Neuron (in vitro differentiated cells): Measurements from ENCODE around the gene SEPTIN1.

Source experiments
- H2AFZ ChIP-seq: one replicate; pipeline ENCODE4 v1.6.1; 2013; ENCODE audit warnings: low read depth, mild to moderate bottlenecking, inconsistent platforms, low read length, moderate library complexity
- H3K27me3 ChIP-seq: one replicate; pipeline ENCODE4 v1.6.1; 2013; ENCODE audit warnings: low read length; ENCODE audit not compliant: insufficient read depth
- H3K36me3 ChIP-seq: one replicate; pipeline ENCODE4 v1.6.1; 2013; ENCODE audit warnings: low read length; ENCODE audit not compliant: insufficient read depth
- H3K4me1 ChIP-seq: one replicate; pipeline ENCODE4 v1.6.1; 2013; ENCODE audit warnings: low read length; ENCODE audit not compliant: insufficient read depth
- H3K4me3 ChIP-seq: 2 replicates; pipeline ENCODE4 v1.5.1; 2013; ENCODE audit warnings: mild to moderate bottlenecking, low read length, moderate library complexity
- H3K9me3 ChIP-seq: one replicate; pipeline ENCODE4 v1.6.1; 2013; ENCODE audit warnings: low read length

SEPTIN1 gene

GRCh38 chr16:30355144-30355953 lies 27.0 kb downstream of the SEPTIN1 start, which contains the start of gene CD2BP2:
TSS of gene CD2BP2 (minus strand) at chr16:30355308. CDS start at chr16:30354681, 627 bp downstream.
- Histone ChIP-seq H3K9me3 (no peaks in the 10 kb centered on the region), H3K36me3 (peaks cover 62% of the 10 kb centered on the region), H2AFZ (peak within 1 kb of the TSS; percentile 64), H3K27me3 (no peaks in the 10 kb centered on the region), H3K4me3 (peak within 1 kb of the TSS; percentile 82), H3K4me1 (peaks cover 19% of the 10 kb centered on the region)

GRCh38 chr16:30354423-30355143 lies 27.8 kb downstream of the SEPTIN1 start:
- peaks cover 62% of the 10 kb centered on the region for H3K36me3 ChIP-seq
- H3K4me1 ChIP-seq = peaks cover 19% of the 10 kb centered on the region

GRCh38 chr16:30353438-30354129 lies 28.8 kb downstream of the SEPTIN1 start:
- Histone ChIP-seq H3K27me3 (no peaks in the 10 kb centered on the region), H2AFZ (no peak overlapping the region), H3K4me1 (peaks cover 19% of the 10 kb centered on the region), H3K4me3 (peak overlapping the region; percentile 82), H3K9me3 (no peaks in the 10 kb centered on the region), H3K36me3 (peaks cover 55% of the 10 kb centered on the region)

More at GRCh38 chr16:30354423-30355143, 27.8 kb downstream of the SEPTIN1 start:
- H3K9me3 ChIP-seq = no peaks in the 10 kb centered on the region
- H3K4me3 ChIP-seq = peak overlapping the region; percentile 82
- H2AFZ ChIP-seq = peak overlapping the region; percentile 58
- no peaks in the 10 kb centered on the region for H3K27me3 ChIP-seq

- H3K4me1 ChIP-seq = peaks cover 19% of the 10 kb centered on the region
Observed at GRCh38 chr16:30352488-30353401, 29.6 kb downstream of the SEPTIN1 start.

GRCh38 chr16:30351586-30352419 lies 30.6 kb downstream of the SEPTIN1 start:
- H3K9me3 ChIP-seq = no peaks in the 10 kb centered on the region
- H3K4me3 ChIP-seq = no peak overlapping the region
- peaks cover 41% of the 10 kb centered on the region for H3K36me3 ChIP-seq
- H3K27me3 ChIP-seq = no peaks in the 10 kb centered on the region
- H3K4me1 ChIP-seq = peaks cover 19% of the 10 kb centered on the region
- no peak overlapping the region for H2AFZ ChIP-seq

More at GRCh38 chr16:30352488-30353401, 29.6 kb downstream of the SEPTIN1 start:
- H3K4me3 ChIP-seq = no peak overlapping the region
- H2AFZ ChIP-seq = no peak overlapping the region
- H3K36me3 ChIP-seq = peaks cover 50% of the 10 kb centered on the region
- no peaks in the 10 kb centered on the region for H3K27me3 ChIP-seq
- no peaks in the 10 kb centered on the region for H3K9me3 ChIP-seq

- H3K36me3 ChIP-seq = peaks cover 38% of the 10 kb centered on the region
- no peak overlapping the region for H2AFZ ChIP-seq
- H3K4me3 ChIP-seq = no peak overlapping the region
- no peaks in the 10 kb centered on the region for H3K9me3 ChIP-seq
- H3K4me1 ChIP-seq = peaks cover 12% of the 10 kb centered on the region
- no peaks in the 10 kb centered on the region for H3K27me3 ChIP-seq
Observed at GRCh38 chr16:30351001-30351441, 31.3 kb downstream of the SEPTIN1 start.

- Histone ChIP-seq H3K4me3 (no peak overlapping the region), H2AFZ (no peak overlapping the region), H3K27me3 (no peaks in the 10 kb centered on the region), H3K4me1 (peaks cover 9% of the 10 kb centered on the region), H3K9me3 (no peaks in the 10 kb centered on the region), H3K36me3 (peaks cover 38% of the 10 kb centered on the region)
Observed at GRCh38 chr16:30350134-30350871, 32.1 kb downstream of the SEPTIN1 start.

GRCh38 chr16:30349675-30350074 lies 32.7 kb downstream of the SEPTIN1 start:
- Histone ChIP-seq H3K9me3 (no peaks in the 10 kb centered on the region), H3K36me3 (peaks cover 38% of the 10 kb centered on the region), H3K4me3 (no peak overlapping the region)

GRCh38 chr16:30348929-30349328 lies 33.4 kb downstream of the SEPTIN1 start:
- no peaks in the 10 kb centered on the region for H3K27me3 ChIP-seq
- H3K36me3 ChIP-seq = peaks cover 38% of the 10 kb centered on the region
- H3K4me3 ChIP-seq = no peak overlapping the region
- peaks cover 2% of the 10 kb centered on the region for H3K4me1 ChIP-seq
- H3K9me3 ChIP-seq = no peaks in the 10 kb centered on the region
- no peak overlapping the region for H2AFZ ChIP-seq

More at GRCh38 chr16:30349675-30350074, 32.7 kb downstream of the SEPTIN1 start:
- H3K4me1 ChIP-seq = peaks cover 9% of the 10 kb centered on the region
- H3K27me3 ChIP-seq = no peaks in the 10 kb centered on the region
- H2AFZ ChIP-seq = no peak overlapping the region

- Histone ChIP-seq H3K27me3 (no peaks in the 10 kb centered on the region), H3K4me3 (no peak overlapping the region), H2AFZ (no peak overlapping the region), H3K9me3 (no peaks in the 10 kb centered on the region), H3K4me1 (no peaks in the 10 kb centered on the region), H3K36me3 (peaks cover 29% of the 10 kb centered on the region)
Observed at GRCh38 chr16:30348113-30348512, 34.2 kb downstream of the SEPTIN1 start.

- H3K9me3 ChIP-seq = no peaks in the 10 kb centered on the region
- H3K4me1 ChIP-seq = no peaks in the 10 kb centered on the region
- H3K27me3 ChIP-seq = no peaks in the 10 kb centered on the region
- peaks cover 11% of the 10 kb centered on the region for H3K36me3 ChIP-seq
- no peak overlapping the region for H2AFZ ChIP-seq
- H3K4me3 ChIP-seq = no peak overlapping the region
Observed at GRCh38 chr16:30346286-30346685, 36.1 kb downstream of the SEPTIN1 start.
